ENCODE data around the gene SKI. TPM values are rescaled to one million over a fixed set of nuclear protein-coding genes. Genes with fewer than 3 reads are reported as not detected.
A peak's percentile ranks its signal among the peaks of the same experiment; 100 is the strongest.

SKI gene
- total RNA-seq, 2 donors from 2014 or later = 16.5 to 42.7 TPM

- no peaks in the 10 kb centered on the region for H3K9me3 Mint-ChIP-seq
- no peak for DNase-seq (ENCODE audit: low spot score)
- no peak overlapping the region for H3K27ac Mint-ChIP-seq
- ATAC-seq = no peak
- H3K4me3 Mint-ChIP-seq = no peak overlapping the region
- H3K36me3 Mint-ChIP-seq = no peaks in the 10 kb centered on the region
- no peaks in the 10 kb centered on the region for H3K4me1 Mint-ChIP-seq (ENCODE audit: low read depth in 2 of 2)
- H3K27me3 Mint-ChIP-seq = no peaks in the 10 kb centered on the region
These were observed 123.0 kb downstream of the SKI start for GRCh38 chr1:2350911-2351655.

DNA sequence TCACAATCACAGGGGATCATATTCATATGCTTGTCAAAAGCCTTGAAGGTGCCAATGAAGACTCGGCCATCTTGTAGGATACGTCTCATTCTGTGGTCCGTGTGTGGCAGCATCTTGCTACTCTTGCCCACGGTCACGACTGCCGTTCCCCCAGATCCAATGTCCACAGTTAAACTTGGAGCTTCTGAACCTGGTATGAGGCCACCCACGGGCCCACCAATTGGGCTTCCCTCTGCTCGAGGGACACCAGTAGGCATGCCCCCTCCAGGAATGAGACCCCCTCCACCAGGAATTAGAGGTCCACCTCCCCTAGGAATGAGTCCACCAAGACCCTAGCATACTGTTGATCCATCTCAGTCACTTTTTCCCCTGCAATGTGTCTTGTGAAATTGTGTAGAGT, 123.6 kb downstream of the SKI start:
- no peak overlapping the region for H3K4me3 Mint-ChIP-seq

DNA sequence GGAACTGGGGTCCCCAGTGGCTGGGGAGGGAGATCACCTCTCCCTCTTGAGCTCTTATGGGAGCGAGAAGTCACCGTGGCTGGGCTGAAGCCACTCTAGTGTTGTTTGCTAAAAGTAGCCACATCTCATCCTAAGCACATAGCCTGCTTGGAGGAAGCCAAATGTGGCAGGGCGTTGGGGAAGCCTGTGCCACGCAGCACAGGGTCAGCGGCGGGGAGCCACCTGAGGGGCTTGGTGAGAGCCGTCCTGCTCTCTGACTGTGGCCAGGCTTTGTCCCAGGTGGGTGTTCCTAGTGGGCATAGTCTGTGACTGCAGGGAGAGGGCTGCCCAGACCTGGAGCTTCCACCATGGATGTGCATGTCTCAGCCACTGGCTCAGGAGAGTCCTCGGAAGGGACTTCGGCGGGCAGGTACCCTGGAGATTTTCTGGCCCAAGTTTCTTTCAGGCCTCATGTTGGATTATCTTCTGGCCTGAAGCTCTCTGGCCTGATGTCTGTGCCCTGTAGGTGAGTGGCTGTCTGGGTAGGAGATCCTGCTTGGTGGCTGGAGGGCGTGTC, 124.3 kb downstream of the SKI start:
- no peak overlapping the region for H3K4me3 Mint-ChIP-seq
- H3K27ac Mint-ChIP-seq = no peak overlapping the region
- no peaks in the 10 kb centered on the region for H3K36me3 Mint-ChIP-seq
- no peaks in the 10 kb centered on the region for H3K27me3 Mint-ChIP-seq
- peak; percentile 52 for DNase-seq (ENCODE audit: low spot score)
- H3K4me1 Mint-ChIP-seq (ENCODE audit: low read depth in 2 of 2) = no peaks in the 10 kb centered on the region
- no peaks in the 10 kb centered on the region for H3K9me3 Mint-ChIP-seq
- peak in 1 of 2 donors; percentile 8 for ATAC-seq

More for the DNA sequence above, 123.6 kb downstream of the SKI start:
- Mint-ChIP-seq H3K27ac (no peak overlapping the region), H3K36me3 (no peaks in the 10 kb centered on the region), H3K27me3 (no peaks in the 10 kb centered on the region), H3K9me3 (no peaks in the 10 kb centered on the region), H3K4me1 (ENCODE audit: low read depth in 2 of 2) (no peaks in the 10 kb centered on the region)
- ATAC-seq = no peak
- no peak for DNase-seq (ENCODE audit: low spot score)

DNA sequence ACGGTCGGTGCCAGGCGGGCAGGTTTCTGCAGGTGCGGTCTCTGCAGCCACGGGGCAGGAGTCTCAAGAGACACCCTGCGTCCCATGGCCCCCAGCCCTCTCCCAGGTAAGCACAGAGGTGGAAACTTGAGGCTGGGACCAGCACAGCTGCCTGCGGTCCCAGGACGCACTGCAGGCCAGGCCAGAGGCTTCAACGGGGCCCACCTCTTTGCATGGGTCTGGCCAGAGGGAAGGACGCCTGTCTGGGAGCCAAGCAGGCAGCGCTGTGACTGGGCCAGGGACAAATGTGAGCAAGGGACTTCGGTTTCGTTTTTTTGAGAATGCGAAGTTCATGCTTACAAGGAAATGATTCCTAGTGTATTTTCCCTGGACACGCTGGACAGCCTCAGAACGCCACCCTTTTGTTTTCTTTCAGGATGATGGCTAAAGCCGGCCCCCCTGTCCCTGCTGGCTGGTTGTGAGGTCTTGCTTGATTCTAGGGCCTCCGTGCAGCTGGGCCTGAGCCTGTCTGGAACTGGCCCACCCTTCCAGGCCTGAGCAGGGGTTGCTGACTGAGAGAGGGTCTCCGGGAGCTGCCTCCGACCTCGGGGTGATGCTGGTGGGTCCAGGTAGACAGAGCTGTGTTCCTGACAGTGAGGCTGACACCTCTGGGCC, 124.9 kb downstream of the SKI start:
- DNase-seq (ENCODE audit: low spot score) = peak; percentile 37
- H3K9me3 Mint-ChIP-seq = no peaks in the 10 kb centered on the region
- H3K4me1 Mint-ChIP-seq (ENCODE audit: low read depth in 2 of 2) = no peaks in the 10 kb centered on the region
- no peaks in the 10 kb centered on the region for H3K36me3 Mint-ChIP-seq
- H3K4me3 Mint-ChIP-seq = no peak overlapping the region
- H3K27ac Mint-ChIP-seq = no peak overlapping the region
- no peaks in the 10 kb centered on the region for H3K27me3 Mint-ChIP-seq
- no peak for ATAC-seq

DNA sequence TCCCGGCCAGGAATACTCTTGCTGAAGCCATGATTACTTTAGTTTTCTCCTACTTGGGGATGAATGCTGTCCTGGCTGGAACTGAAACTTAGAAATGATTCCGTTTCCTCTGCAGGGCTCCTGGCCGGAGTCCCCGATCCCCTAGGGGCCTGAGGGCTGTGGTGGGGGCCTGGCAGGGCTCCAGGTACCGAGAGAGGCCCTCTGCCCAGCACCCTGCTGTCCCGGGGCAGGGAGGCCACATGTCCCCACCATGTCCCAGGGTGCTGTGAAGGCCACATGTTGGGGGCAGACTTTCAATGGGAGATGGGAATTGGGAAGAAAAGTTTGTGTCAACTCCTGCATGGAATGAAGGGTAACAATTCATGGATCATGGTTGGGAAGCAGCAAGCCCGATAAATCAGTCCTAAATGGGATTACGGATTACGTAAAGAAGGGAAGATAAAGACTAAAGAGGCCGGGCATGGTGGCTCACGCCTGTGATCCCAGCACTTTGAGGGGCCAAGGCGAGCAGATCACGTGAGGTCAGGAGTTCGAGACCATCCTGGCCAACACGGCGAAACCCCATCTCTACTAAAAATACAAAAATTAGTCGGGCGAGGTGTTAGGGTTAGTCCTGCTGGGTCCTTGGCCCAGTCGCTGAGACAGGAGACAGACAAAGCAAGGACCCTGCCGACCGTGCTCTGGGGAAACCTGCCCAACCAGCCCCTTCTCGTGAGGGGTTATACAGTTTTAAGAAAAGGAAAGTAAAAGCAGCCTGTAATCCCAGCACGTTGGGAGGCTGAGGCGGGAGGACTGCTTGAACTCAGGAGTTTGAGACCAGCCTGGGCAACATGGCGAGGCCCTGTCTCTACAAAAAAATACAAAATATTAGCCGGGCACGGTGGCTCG, 125.7 kb downstream of the SKI start:
- no peaks in the 10 kb centered on the region for H3K36me3 Mint-ChIP-seq
- ATAC-seq = no peak
- H3K27ac Mint-ChIP-seq = no peak overlapping the region
- DNase-seq (ENCODE audit: low spot score) = peak; percentile 45
- H3K4me1 Mint-ChIP-seq (ENCODE audit: low read depth in 2 of 2) = no peaks in the 10 kb centered on the region
- H3K27me3 Mint-ChIP-seq = no peaks in the 10 kb centered on the region
- H3K4me3 Mint-ChIP-seq = no peak overlapping the region
- no peaks in the 10 kb centered on the region for H3K9me3 Mint-ChIP-seq

DNA sequence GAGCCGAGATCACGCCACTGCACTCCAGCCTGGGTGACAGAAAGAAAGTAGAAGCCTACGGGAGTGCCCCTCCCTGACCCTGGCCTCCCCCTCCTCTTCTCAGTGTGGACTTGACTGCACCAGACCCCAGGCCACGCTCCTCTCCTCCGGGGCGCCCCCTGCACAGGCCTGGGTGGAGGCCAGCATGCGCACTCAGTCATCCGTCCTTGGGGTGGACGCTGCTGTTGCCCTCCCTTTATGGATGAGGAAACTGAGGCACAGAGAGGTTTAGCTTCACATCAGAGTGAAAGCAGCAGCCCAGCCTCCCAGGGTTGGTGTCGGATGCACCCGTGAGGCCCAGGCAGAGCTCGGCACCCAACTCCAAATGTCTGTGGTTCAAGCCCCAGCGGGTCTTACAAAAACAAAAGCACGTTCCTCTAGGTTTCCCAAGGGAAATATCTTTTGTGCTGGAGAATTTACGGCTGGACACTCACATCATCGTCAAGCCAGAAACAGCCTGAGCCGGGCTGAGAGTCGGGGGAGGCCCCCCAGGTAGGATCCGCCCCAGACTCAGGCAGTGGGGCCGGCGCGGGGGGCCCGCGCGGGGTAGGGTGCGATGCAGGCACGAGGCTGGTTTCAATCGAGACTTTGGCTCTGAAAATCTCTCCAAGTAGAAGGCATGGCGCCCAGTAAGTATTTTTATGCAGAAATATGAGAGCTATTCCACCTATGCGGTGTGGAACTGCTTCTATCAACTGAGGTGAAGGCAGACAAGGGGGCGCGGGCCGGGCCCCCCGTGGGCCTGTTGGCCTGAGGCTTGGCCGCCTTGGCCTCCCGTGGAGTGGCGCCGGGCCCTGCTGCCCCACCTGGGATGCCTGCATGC, 126.6 kb downstream of the SKI start:
- ATAC-seq (no peak), DNase-seq (ENCODE audit: low spot score) (peak; percentile 44)
- Mint-ChIP-seq H3K27me3 (no peaks in the 10 kb centered on the region), H3K27ac (no peak overlapping the region), H3K9me3 (no peaks in the 10 kb centered on the region), H3K4me1 (ENCODE audit: low read depth in 2 of 2) (no peaks in the 10 kb centered on the region), H3K36me3 (no peaks in the 10 kb centered on the region), H3K4me3 (no peak overlapping the region)

DNA sequence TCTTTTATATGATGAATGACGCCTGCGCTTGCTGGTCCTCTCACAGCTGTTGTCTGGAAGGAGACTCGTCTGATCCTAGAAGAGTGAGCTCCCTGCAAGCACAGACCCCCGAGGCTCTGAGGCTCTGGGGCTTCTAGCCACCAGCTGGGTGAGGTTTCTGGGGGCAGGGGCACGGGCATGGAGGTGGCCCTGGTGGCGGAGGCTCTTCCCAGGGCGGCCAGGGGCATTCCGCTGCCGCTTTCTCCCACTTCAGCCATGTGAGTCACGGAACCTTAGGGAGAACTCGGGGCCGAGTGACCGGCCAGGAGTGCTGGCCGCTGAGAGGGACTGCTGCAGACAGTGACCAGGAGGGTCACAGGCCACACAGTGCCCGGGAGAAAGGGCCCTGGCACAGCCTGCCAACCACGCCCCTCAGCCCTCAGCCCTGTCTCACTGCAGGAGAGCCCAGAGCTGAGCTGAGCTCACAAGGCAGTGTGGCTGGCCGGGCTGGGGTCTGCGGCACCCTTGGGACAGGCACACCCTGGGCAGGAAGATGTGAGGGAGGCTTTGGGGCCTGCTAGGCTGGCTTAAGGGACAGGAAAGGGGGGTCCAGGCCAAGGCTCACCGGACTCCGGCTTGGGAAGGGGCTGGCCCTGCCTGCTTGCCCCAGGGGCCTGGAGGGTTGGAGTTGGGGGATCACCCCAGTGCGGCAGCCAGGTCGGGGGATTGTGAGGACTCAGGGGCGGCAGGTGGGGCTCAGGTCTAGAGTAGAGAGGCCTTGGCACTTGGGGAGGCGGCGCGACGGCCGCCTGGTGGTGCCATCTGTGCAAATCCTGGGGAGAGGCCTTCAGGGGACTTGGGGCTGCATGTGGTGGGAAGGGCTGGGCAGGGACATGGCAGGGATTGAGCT, 127.5 kb downstream of the SKI start:
- DNase-seq (ENCODE audit: low spot score) (peak; percentile 50), ATAC-seq (no peak)
- no peak overlapping the region for H3K27ac Mint-ChIP-seq
- no peak overlapping the region for H3K4me3 Mint-ChIP-seq
- no peaks in the 10 kb centered on the region for H3K36me3 Mint-ChIP-seq
- H3K4me1 Mint-ChIP-seq (ENCODE audit: low read depth in 2 of 2) = no peaks in the 10 kb centered on the region
- H3K9me3 Mint-ChIP-seq = no peaks in the 10 kb centered on the region
- no peaks in the 10 kb centered on the region for H3K27me3 Mint-ChIP-seq

- H3K4me3 Mint-ChIP-seq = no peak overlapping the region
- ATAC-seq (no peak), DNase-seq (ENCODE audit: low spot score) (peak; percentile 12)
- no peaks in the 10 kb centered on the region for H3K4me1 Mint-ChIP-seq (ENCODE audit: low read depth in 2 of 2)
- no peaks in the 10 kb centered on the region for H3K9me3 Mint-ChIP-seq
- no peaks in the 10 kb centered on the region for H3K36me3 Mint-ChIP-seq
- no peaks in the 10 kb centered on the region for H3K27me3 Mint-ChIP-seq
- H3K27ac Mint-ChIP-seq = no peak overlapping the region
These were observed 128.3 kb downstream of the SKI start for GRCh38 chr1:2356401-2356800.

- no peaks in the 10 kb centered on the region for H3K9me3 Mint-ChIP-seq
- DNase-seq (ENCODE audit: low spot score) = peak; percentile 42
- H3K27ac Mint-ChIP-seq = no peak overlapping the region
- H3K36me3 Mint-ChIP-seq = no peaks in the 10 kb centered on the region
- no peak overlapping the region for H3K4me3 Mint-ChIP-seq
- H3K4me1 Mint-ChIP-seq (ENCODE audit: low read depth in 2 of 2) = no peaks in the 10 kb centered on the region
- H3K27me3 Mint-ChIP-seq = no peaks in the 10 kb centered on the region
- ATAC-seq = no peak
These were observed 129.1 kb downstream of the SKI start for GRCh38 chr1:2356911-2357845.

DNA sequence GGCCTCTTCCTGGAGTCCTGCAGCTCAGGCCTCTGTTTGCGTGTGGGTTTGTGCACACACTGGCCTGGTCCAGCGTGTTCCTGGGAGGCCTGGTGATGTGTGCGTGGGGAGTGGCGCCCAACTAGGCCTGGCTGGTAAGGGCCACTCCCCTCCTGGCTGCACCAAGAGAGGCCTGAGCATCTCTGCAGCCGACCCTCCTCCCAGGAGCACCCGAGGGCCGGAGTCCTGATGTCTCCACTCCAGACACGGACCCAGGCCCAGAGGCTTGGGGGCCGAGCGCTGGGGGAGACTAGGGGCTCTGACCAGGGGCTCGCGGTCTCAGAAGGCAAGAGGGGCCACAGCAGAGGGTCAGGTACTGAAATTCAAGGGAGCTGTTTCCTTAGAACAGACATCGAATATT, 130.0 kb downstream of the SKI start:
- H3K36me3 Mint-ChIP-seq = no peaks in the 10 kb centered on the region
- peak; percentile 18 for DNase-seq (ENCODE audit: low spot score)
- no peaks in the 10 kb centered on the region for H3K4me1 Mint-ChIP-seq (ENCODE audit: low read depth in 2 of 2)
- no peaks in the 10 kb centered on the region for H3K9me3 Mint-ChIP-seq
- no peak for ATAC-seq
- no peaks in the 10 kb centered on the region for H3K27me3 Mint-ChIP-seq
- no peak overlapping the region for H3K4me3 Mint-ChIP-seq
- no peak overlapping the region for H3K27ac Mint-ChIP-seq

- ATAC-seq (no peak), DNase-seq (ENCODE audit: low spot score) (peak; percentile 44)
- H3K27ac Mint-ChIP-seq = no peak overlapping the region
- H3K36me3 Mint-ChIP-seq = no peaks in the 10 kb centered on the region
- peaks cover 2% of the 10 kb centered on the region for H3K9me3 Mint-ChIP-seq
- no peaks in the 10 kb centered on the region for H3K27me3 Mint-ChIP-seq
- no peak overlapping the region for H3K4me3 Mint-ChIP-seq
- no peaks in the 10 kb centered on the region for H3K4me1 Mint-ChIP-seq (ENCODE audit: low read depth in 2 of 2)
These were observed 130.8 kb downstream of the SKI start for GRCh38 chr1:2358651-2359640.

Measured in natural killer cell treated with Interleukin-12 subunit alpha and Interleukin-12 subunit beta and Interleukin-15 and Interleukin-18, amount 100 ng/mL, for 72 hours (primary cell).